GM19324 (cell line): ENCODE data around the gene KCNAB2.

Source experiments
- ATAC-seq: cut with Tn5 transposase; IDR thresholded peaks from one replicate; pipeline ENCODE4 v1.9.1; 2021; ENCODE audit warnings: mild to moderate bottlenecking, moderate library complexity; ENCODE audit not compliant: unreplicated experiment, low FRiP score

Gene KCNAB2

GRCh38 chr1:6142734-6143133 lies 97.0 kb downstream of the KCNAB2 start:
- no peak for ATAC-seq

GRCh38 chr1:6143395-6143794 lies 97.7 kb downstream of the KCNAB2 start:
- ATAC-seq, result no peak

GRCh38 chr1:6144175-6144574 lies 98.5 kb downstream of the KCNAB2 start:
- no peak for ATAC-seq

GRCh38 chr1:6144647-6145395 lies 99.1 kb downstream of the KCNAB2 start:
- no peak for ATAC-seq

- no peak for ATAC-seq
Measured at GRCh38 chr1:6145396-6145750, 99.7 kb downstream of the KCNAB2 start.

GRCh38 chr1:6145864-6146410 lies 100.2 kb downstream of the KCNAB2 start:
- ATAC-seq, result no peak

- no peak for ATAC-seq
Measured at GRCh38 chr1:6148497-6149241, 103.0 kb downstream of the KCNAB2 start.

GRCh38 chr1:6149597-6149996 lies 103.9 kb downstream of the KCNAB2 start:
- no peak for ATAC-seq

- ATAC-seq, result no peak
Measured at GRCh38 chr1:6150006-6150938, 104.6 kb downstream of the KCNAB2 start.
